Epithelial cell of proximal tubule (primary cell): ENCODE results near the gene TUT1. TPM values are rescaled to one million over a fixed set of nuclear protein-coding genes. Genes with fewer than 3 reads are reported as not detected.

Source experiments
- DNase-seq: peaks from one replicate; pipeline ENCODE4 v3.0.0-alpha.2; 2011; ENCODE audit warnings: low read depth
- H3K4me3 ChIP-seq: 2 replicates; pipeline ENCODE4 v1.5.1; 2011; ENCODE audit warnings: low read depth, mild to moderate bottlenecking, low read length
- total RNA-seq: library from RNA; depleted of rRNA; stranded (reverse); fragments of >200 nt; gene quantifications from 2 replicates; pipeline ENCODE4 v1.2.3, GENCODE V29; 2015
- TF ChIP-seq, protein P1 (sequence below): conservative IDR thresholded peaks from 2 replicates; pipeline ENCODE4 v1.5.1; 2012; ENCODE audit warnings: low read depth, mild to moderate bottlenecking, low read length

Gene TUT1
- total RNA-seq, 1 donor from 2014 or later, result 10.1 TPM

DNA sequence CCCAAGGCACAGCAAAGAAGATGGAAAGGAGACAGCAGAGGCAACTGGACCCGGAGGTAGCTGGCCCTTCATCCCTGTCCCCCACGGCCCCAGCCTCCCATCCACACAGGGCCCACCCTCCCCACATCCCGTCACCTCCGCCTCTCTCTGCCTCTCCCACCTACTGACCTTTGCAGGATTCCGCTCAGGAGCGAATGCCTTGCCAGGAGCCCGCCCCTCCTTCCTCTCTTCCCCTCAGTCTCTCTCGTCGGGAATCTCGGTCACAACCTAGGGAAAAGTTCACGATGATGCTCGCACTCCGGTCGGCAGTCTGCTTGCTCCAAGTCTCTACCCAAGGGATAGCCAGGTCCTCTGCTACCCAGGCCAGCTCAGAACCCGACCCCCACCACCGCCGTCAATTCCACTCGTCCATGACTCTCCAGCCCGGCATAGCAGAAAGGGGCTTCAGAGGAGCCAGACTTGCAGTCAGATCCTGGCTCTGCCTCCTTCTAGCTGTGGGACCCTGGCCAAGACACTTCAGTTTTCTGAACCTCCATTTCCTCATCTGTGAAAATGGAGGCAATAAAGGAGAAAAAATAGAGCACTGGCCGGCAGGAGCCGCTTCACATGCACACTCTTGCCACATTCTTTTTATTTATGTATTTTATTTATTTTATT, 54.9 kb downstream of the TUT1 start:
- no peak overlapping the region for H3K4me3 ChIP-seq
- TF ChIP-seq, protein P1, sequence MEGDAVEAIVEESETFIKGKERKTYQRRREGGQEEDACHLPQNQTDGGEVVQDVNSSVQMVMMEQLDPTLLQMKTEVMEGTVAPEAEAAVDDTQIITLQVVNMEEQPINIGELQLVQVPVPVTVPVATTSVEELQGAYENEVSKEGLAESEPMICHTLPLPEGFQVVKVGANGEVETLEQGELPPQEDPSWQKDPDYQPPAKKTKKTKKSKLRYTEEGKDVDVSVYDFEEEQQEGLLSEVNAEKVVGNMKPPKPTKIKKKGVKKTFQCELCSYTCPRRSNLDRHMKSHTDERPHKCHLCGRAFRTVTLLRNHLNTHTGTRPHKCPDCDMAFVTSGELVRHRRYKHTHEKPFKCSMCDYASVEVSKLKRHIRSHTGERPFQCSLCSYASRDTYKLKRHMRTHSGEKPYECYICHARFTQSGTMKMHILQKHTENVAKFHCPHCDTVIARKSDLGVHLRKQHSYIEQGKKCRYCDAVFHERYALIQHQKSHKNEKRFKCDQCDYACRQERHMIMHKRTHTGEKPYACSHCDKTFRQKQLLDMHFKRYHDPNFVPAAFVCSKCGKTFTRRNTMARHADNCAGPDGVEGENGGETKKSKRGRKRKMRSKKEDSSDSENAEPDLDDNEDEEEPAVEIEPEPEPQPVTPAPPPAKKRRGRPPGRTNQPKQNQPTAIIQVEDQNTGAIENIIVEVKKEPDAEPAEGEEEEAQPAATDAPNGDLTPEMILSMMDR, result no peak
- no peak for DNase-seq

DNA sequence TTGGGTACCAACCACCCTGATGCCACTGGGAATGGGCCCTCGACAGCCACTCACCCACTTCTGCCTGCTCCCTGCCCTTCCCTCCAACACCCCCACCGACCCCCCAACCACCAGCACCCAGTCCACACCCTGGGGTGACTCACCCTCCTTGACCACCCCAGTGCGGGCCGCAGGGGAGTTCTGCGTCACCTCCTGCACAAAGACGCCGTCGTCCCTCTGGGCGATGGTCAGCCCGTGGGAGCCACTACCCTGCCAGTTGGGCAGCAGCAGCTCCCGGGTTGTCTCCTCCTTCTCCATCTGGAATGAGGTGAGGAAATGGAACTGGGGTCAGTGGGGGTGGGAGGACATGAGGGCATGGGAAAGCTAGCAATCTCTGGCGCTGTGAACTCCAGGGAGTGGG, 55.5 kb downstream of the TUT1 start:
- H3K4me3 ChIP-seq, result no peak overlapping the region
- no peak for DNase-seq
- TF ChIP-seq, protein P1, result no peak

DNA sequence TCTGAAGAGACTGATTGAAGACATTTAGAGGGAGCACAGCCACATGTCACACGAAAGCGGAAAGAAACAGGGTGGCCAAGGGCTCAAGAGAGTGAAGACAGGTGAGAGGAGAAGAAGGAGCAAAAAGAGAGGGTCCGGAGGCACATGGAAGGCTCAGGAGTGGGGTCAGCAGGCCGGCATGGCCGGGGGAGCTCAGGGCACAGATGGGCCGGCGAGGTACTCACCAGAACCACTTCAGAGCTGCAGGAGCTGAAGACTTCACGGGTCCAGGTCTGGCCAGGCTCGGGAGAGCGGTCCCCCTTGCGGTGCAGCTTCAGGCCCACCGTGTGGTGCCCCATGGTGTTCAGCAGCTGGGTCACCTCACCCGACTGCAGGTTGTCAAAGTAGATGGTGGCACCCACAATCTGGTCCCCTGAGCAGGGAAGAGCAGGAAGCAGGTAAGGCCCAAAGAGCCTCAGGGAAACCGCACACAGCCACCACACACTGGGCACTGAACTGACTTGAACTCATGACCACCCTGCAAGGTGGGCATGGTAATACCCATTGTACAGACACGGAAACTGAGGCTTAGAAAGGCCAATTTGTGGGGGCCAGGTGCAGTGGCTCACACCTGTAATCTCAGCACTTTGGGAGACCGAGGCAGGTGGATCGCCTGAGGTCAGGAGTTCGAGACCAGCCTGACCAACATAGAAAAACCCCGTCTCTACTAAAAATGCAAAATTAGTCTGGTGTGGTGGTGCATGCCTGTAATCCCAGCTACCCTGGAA, 56.4 kb downstream of the TUT1 start:
- H3K4me3 ChIP-seq, result no peak overlapping the region
- DNase-seq, result no peak
- TF ChIP-seq, protein P1, result no peak

DNA sequence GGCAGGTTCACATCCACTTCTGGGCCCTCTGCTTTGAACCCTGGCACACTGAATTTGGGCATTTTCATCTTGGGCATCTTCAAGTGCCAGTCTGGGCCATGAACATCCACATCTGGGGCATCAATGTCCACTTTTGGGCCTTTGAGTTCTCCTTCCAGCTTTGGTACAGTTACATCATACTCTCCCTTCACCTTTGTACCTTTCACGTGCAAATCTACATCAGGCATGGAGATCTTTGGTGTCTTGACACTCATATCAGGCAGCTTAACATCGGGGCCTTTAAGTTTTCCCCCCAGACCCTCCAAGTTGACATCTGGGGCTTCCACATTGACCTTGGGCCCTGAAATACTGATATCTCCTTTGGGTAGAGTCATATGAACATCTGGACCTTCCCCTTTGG, 59.2 kb downstream of the TUT1 start:
- H3K4me3 ChIP-seq, result no peak overlapping the region
- TF ChIP-seq, protein P1, result no peak
- DNase-seq, result no peak

Other genes starting within 250 kb of the TUT1 start
- not detected in 2 replicates for gene SCGB1A1, start 172.5 kb downstream of the TUT1 start, total RNA-seq
- 198 and 296 TPM in 2 replicates for gene AHNAK, start 44.7 kb downstream of the TUT1 start, total RNA-seq
- gene EEF1G, start 17.6 kb downstream of the TUT1 start, total RNA-seq, result 2,115 and 2,170 TPM in 2 replicates
- 109 and 153 TPM in 2 replicates for gene MTA2, start 10.3 kb upstream of the TUT1 start, total RNA-seq
- 29.7 and 31.8 TPM in 2 replicates for gene EML3, start 21.3 kb upstream of the TUT1 start, total RNA-seq
- 1.2 and 1.4 TPM in 2 replicates for gene ROM1, start 21.7 kb upstream of the TUT1 start, total RNA-seq
- gene B3GAT3, start 30.5 kb upstream of the TUT1 start, total RNA-seq, result 43.6 and 67.7 TPM in 2 replicates
- gene GANAB, start 55.1 kb upstream of the TUT1 start, total RNA-seq, result 191 and 281 TPM in 2 replicates
- gene INTS5, start 61.8 kb upstream of the TUT1 start, total RNA-seq, result 19.4 and 26.5 TPM in 2 replicates
- 125 and 129 TPM in 2 replicates for gene C11orf98, start 73.7 kb upstream of the TUT1 start, total RNA-seq
- 21.0 and 26.3 TPM in 2 replicates for gene CSKMT, start 73.8 kb upstream of the TUT1 start, total RNA-seq
- 18.6 and 27.9 TPM in 2 replicates for gene UQCC3, start 80.2 kb upstream of the TUT1 start, total RNA-seq
- gene LBHD1, start 80.7 kb upstream of the TUT1 start, total RNA-seq, result 2.2 and 3.0 TPM in 2 replicates
- 162 and 235 TPM in 2 replicates for gene UBXN1, start 87.5 kb upstream of the TUT1 start, total RNA-seq
- not detected in 2 replicates for gene LRRN4CL, start 98.0 kb upstream of the TUT1 start, total RNA-seq
- gene BSCL2, start 115.9 kb upstream of the TUT1 start, total RNA-seq, result 42.1 and 96.6 TPM in 2 replicates
- not detected in 2 replicates for gene GNG3, start 116.2 kb upstream of the TUT1 start, total RNA-seq
- 8.0 and 8.5 TPM in 2 replicates for gene HNRNPUL2, start 135.9 kb upstream of the TUT1 start, total RNA-seq
- 35.7 and 39.1 TPM in 2 replicates for gene TTC9C, start 137.0 kb upstream of the TUT1 start, total RNA-seq
- 10.6 and 16.8 TPM in 2 replicates for gene ZBTB3, start 162.6 kb upstream of the TUT1 start, total RNA-seq
- 88.2 and 137 TPM in 2 replicates for gene POLR2G, start 170.1 kb upstream of the TUT1 start, total RNA-seq
- 12.4 and 26.8 TPM in 2 replicates for gene TAF6L, start 179.9 kb upstream of the TUT1 start, total RNA-seq
- gene TMEM179B, start 195.9 kb upstream of the TUT1 start, total RNA-seq, result 52.8 and 97.7 TPM in 2 replicates
- gene TMEM223, start 200.5 kb upstream of the TUT1 start, total RNA-seq, result 51.1 and 58.9 TPM in 2 replicates
- gene NXF1, start 213.9 kb upstream of the TUT1 start, total RNA-seq, result 49.4 and 56.3 TPM in 2 replicates
- 21.2 and 28.6 TPM in 2 replicates for gene STX5, start 240.5 kb upstream of the TUT1 start, total RNA-seq
- not detected in 2 replicates for gene TEX54, start 241.3 kb upstream of the TUT1 start, total RNA-seq
- 55.3 and 87.4 TPM in 2 replicates for gene WDR74, start 248.1 kb upstream of the TUT1 start, total RNA-seq